Testis (tissue), 3 donors: ENCODE measurements around the gene NPC2. TPM values are rescaled to one million over a fixed set of nuclear protein-coding genes. Genes with fewer than 3 reads are reported as not detected.

Experiments
- DNase-seq: peaks from one replicate; pipeline ENCODE4 v3.0.0-alpha.2; 2019
- H3K27ac ChIP-seq, 2 donors: fragments of 200-600 bp; sonication (generic); one replicate each; pipeline ENCODE4 v1.5.1; 2019
- H3K27me3 ChIP-seq: fragments of 200-600 bp; sonication (generic); one replicate; pipeline ENCODE4 v1.5.1; 2019
- H3K36me3 ChIP-seq: fragments of 200-600 bp; sonication (generic); one replicate; pipeline ENCODE4 v1.5.1; 2017; ENCODE audit warnings: low read depth; ENCODE audit errors: missing control alignments
- H3K4me1 ChIP-seq: fragments of 200-600 bp; sonication (generic); one replicate; pipeline ENCODE4 v1.5.1; 2019
- H3K4me3 ChIP-seq, 2 donors: fragments of 200-600 bp; sonication (generic); one replicate each; pipeline ENCODE4 v1.5.1; 2017 to 2019
- H3K9me3 ChIP-seq: fragments of 200-600 bp; sonication (generic); one replicate; pipeline ENCODE4 v1.5.1; 2017
- CTCF ChIP-seq, 3 experiments: fragments of 450-650 bp in 2 of 3; fragments of 200-600 bp in 1 of 3; sonication (generic) in 1 of 3; IDR thresholded peaks; one replicate each; pipeline ENCODE4 v1.5.1; 2016 to 2019; ENCODE audit warnings: antibody characterized with exemption in 3 of 3, mild to moderate bottlenecking in 2 of 3, moderate library complexity in 1 of 3
- POLR2A ChIP-seq: fragments of 450-650 bp; IDR thresholded peaks from one replicate; pipeline ENCODE4 v1.6.1; 2017; ENCODE audit warnings: antibody characterized with exemption, mild to moderate bottlenecking, moderate library complexity
- WGBS, 2 donors: methylation state at CpG; one replicate each; pipeline ENCODE4 v1.1.5; 2018; 5-methylcytosine and 5-hydroxymethylcytosine counted together
- intact Hi-C: fragments of 100-400 bp; cut with DNase I; formaldehyde crosslinking; loops from one replicate; pipeline ENCODE4 v1.15.1; 2023; ENCODE audit warnings: low total_unique reads
- polyA plus RNA-seq: library from polyadenylated mRNA; stranded (reverse); fragments of 350-450 nt; fragmentation: Illumina TruSeq; extraction: RNeasy Lipid Tissue Mini Kit (QIAGEN cat#74804); gene quantifications from one replicate; pipeline ENCODE4 v1.2.3, GENCODE V29; 2014; ENCODE audit warnings: low read depth, low replicate concordance; ENCODE audit not compliant: insufficient read depth
- total RNA-seq, 2 donors: library from RNA; depleted of rRNA; stranded (reverse); fragments of >200 nt; gene quantifications; one replicate each; pipeline ENCODE4 v1.2.3, GENCODE V29; 2016

The NPC2 gene
- total and polyA plus RNA-seq, 3 donors from 2014 or later = 291 to 628 (median 393) TPM

DNA sequence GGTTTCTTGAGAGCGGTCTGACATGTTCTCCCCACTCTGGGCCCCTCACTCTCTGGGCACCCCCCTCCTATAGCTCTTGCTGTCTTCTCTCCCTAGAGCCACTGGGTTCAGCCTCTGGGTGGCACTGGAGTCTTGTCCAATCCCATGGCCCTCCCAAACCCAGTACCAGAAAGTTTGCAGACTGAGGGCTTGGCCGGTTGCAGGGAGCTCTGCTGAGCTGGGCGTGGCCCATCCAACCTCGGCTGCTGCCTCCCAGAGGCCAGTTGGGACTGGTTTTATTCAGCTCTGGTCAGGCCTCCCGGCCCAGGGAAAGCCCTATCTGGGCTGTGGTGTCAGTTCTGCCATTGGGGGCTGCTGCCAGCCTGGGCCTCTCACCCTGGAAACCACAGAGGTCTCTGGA is 38.4 kb upstream of the NPC2 start:
- DNase-seq = no peak
- intact Hi-C loops = no loop called here

DNA sequence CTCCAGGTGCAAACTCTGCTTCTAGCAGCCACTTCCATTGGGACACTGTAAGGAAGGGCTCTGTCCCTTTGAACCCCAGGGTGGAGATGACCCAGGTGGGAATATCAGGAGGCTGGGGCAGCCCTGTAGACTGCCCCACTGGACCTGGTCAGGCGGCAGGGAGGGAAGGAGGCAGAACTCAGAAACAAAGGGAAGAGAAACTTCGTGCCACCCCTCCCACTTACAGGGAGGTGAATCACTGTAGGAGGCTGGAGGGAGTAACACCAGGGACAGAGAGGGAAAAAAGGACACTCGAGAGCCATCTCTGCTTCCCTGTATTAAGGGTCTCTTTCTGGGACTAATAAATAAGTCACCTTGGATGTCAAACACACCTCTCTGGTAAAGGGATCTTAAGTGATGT is 37.9 kb upstream of the NPC2 start:
- no peak overlapping the region for H3K27ac ChIP-seq

More for the DNA sequence above, 38.4 kb upstream of the NPC2 start:
- no peaks in the 10 kb centered on the region for H3K36me3 ChIP-seq
- TF ChIP-seq CTCF (IDR thresholded peaks at IDR 0.05) (no peak), POLR2A (no peak)
- no peaks in the 10 kb centered on the region for H3K27me3 ChIP-seq
- 62 to 80% methylated on average over 2 to 5 of the region's 5 CpGs for WGBS, 2 donors
- H3K9me3 ChIP-seq = no peaks in the 10 kb centered on the region
- H3K4me3 ChIP-seq = no peak overlapping the region
- no peak overlapping the region for H3K27ac ChIP-seq
- no peaks in the 10 kb centered on the region for H3K4me1 ChIP-seq

DNA sequence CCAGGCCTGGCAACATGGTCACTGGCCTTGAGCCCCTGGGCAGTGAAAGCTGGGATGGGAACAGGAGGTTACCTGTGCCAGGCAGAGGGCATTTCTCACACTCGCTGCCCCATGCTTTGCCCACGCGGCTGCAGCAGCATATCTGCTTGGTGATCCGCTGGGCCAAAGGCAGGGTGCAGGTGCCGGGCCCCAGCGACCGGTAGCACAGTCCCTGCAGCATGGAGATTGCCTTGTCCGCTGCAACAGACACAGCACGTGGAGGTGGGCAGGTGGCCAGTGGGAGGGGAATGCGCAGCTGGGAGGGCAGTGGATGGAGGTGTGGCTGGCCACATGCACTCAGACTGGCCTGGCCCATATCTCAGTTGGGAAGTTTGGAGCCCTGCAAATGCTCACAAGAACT is 35.8 kb upstream of the NPC2 start:
- 89 to 90% methylated on average over 10 of the region's 10 CpGs for WGBS, 2 donors

More for the DNA sequence above, 37.9 kb upstream of the NPC2 start:
- no peaks in the 10 kb centered on the region for H3K4me1 ChIP-seq
- TF ChIP-seq POLR2A (no peak), CTCF (IDR thresholded peaks at IDR 0.05) (no peak)
- intact Hi-C loops = no loop called here
- 43 to 81% methylated on average over 3 of the region's 3 CpGs for WGBS, 2 donors
- H3K9me3 ChIP-seq = no peaks in the 10 kb centered on the region
- no peak overlapping the region for H3K4me3 ChIP-seq
- no peaks in the 10 kb centered on the region for H3K36me3 ChIP-seq
- DNase-seq = no peak
- no peaks in the 10 kb centered on the region for H3K27me3 ChIP-seq

DNA sequence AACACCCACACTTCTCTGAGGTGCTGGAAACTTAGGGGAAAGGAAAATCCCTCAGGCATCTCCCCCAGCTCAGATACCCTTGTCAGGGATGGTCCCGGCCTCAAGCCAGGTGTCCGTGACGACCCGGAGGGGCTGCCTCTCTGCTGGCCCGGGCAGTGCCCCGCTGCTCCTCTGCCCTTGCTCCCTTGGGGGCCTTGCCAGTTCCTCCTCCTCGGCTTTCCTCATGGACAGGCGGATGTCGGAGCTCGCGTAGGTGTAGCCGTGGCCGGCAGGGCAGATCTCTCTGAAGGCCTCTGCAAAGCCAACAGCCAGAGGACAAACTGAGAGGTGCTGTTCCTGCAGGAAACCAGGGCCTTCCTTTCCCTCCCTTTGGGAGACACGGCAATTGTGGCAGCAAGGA is 35.3 kb upstream of the NPC2 start:
- no peak for DNase-seq
- TF ChIP-seq POLR2A = no peak
- TF ChIP-seq CTCF (IDR thresholded peaks at IDR 0.05) = no peak
- H3K4me3 ChIP-seq = no peak overlapping the region
- no peaks in the 10 kb centered on the region for H3K9me3 ChIP-seq
- no peaks in the 10 kb centered on the region for H3K36me3 ChIP-seq
- H3K4me1 ChIP-seq = peaks cover 20% of the 10 kb centered on the region
- H3K27ac ChIP-seq = no peak overlapping the region
- no peaks in the 10 kb centered on the region for H3K27me3 ChIP-seq
- intact Hi-C loops = no loop called here
- WGBS, 2 donors = 87 to 94% methylated on average over 8 to 14 of the region's 14 CpGs

More for the DNA sequence above, 35.8 kb upstream of the NPC2 start:
- Histone ChIP-seq H3K36me3 (no peaks in the 10 kb centered on the region), H3K9me3 (no peaks in the 10 kb centered on the region), H3K4me1 (peaks cover 19% of the 10 kb centered on the region), H3K4me3 (no peak overlapping the region), H3K27me3 (no peaks in the 10 kb centered on the region), H3K27ac (no peak overlapping the region)
- no peak for TF ChIP-seq CTCF (IDR thresholded peaks at IDR 0.05)
- no peak for TF ChIP-seq POLR2A
- intact Hi-C loops = no loop called here
- DNase-seq = no peak

GRCh38 chr14:74527736-74528280 is 34.7 kb upstream of the NPC2 start:
- WGBS, 2 donors = 78 to 100% methylated on average over 1 to 10 of the region's 10 CpGs
- no peaks in the 10 kb centered on the region for H3K9me3 ChIP-seq
- H3K4me1 ChIP-seq = peaks cover 20% of the 10 kb centered on the region
- intact Hi-C loops = no loop called here
- TF ChIP-seq CTCF (IDR thresholded peaks at IDR 0.05) (no peak), POLR2A (no peak)
- H3K36me3 ChIP-seq = no peaks in the 10 kb centered on the region
- no peak overlapping the region for H3K4me3 ChIP-seq
- DNase-seq = no peak
- H3K27me3 ChIP-seq = no peaks in the 10 kb centered on the region
- H3K27ac ChIP-seq = no peak overlapping the region
